GM12878 (cell line): Measurements from ENCODE around the gene KCNIP2. TPM values are rescaled to one million over a fixed set of nuclear protein-coding genes. Genes with fewer than 3 reads are reported as not detected.

Source experiments
- ATF7 ChIP-seq: fragments of 450-650 bp; IDR thresholded peaks from 2 replicates; pipeline ENCODE4 v1.6.1; 2016; ENCODE audit warnings: low read depth, mild to moderate bottlenecking
- CBFB ChIP-seq: IDR thresholded peaks from 2 replicates; pipeline ENCODE4 v1.6.1; 2016; ENCODE audit warnings: antibody characterized with exemption, low read depth
- CTCF ChIP-seq, 3 experiments: IDR thresholded peaks in 2 of 3; conservative IDR thresholded peaks in 1 of 3; 2 replicates each; pipeline ENCODE4 v1.5.1; 2011; ENCODE audit warnings: low read depth in 3 of 3, low read length in 3 of 3, mild to moderate bottlenecking in 3 of 3, control low read depth in 2 of 3, moderate library complexity in 2 of 3, inconsistent platforms in 1 of 3, mixed read lengths in 1 of 3; ENCODE audit not compliant: control insufficient read depth in 2 of 3, insufficient read depth in 1 of 3; ENCODE audit errors: extremely low read depth in 1 of 3
- EGR1 ChIP-seq, 2 experiments: IDR thresholded peaks; 1 replicate in 1 of 2; 2 replicates in 1 of 2; pipeline ENCODE4 v1.6.1; 2011 to 2012; ENCODE audit warnings: low read depth in 2 of 2, low read length in 2 of 2, borderline replicate concordance in 1 of 2, mild to moderate bottlenecking in 1 of 2, moderate library complexity in 1 of 2
- FOS ChIP-seq: IDR thresholded peaks from 3 replicates; pipeline ENCODE4 v1.6.1; 2011; ENCODE audit warnings: borderline replicate concordance; ENCODE audit not compliant: insufficient read length; ENCODE audit errors: extremely low read depth
- GATAD2B ChIP-seq: fragments of 450-650 bp; conservative IDR thresholded peaks from 2 replicates; pipeline ENCODE4 v1.6.1; 2017; ENCODE audit warnings: low read depth, mild to moderate bottlenecking, moderate library complexity
- HCFC1 ChIP-seq: fragments of 150-350 bp; IDR thresholded peaks from 2 replicates; pipeline ENCODE4 v1.6.1; 2014; ENCODE audit warnings: low read length
- HSF1 ChIP-seq: fragments of 150-350 bp; IDR thresholded peaks from 2 replicates; pipeline ENCODE4 v1.6.1; 2014; ENCODE audit warnings: mild to moderate bottlenecking, low read depth, low read length
- IKZF2 ChIP-seq, 2 experiments: fragments of 450-650 bp; IDR thresholded peaks; 2 replicates each; pipeline ENCODE4 v1.6.1; 2017; ENCODE audit warnings: mild to moderate bottlenecking in 2 of 2, moderate library complexity in 2 of 2
- LARP7 ChIP-seq: fragments of 450-650 bp; IDR thresholded peaks from 2 replicates; pipeline ENCODE4 v1.6.1; 2017; ENCODE audit warnings: mild to moderate bottlenecking
- NFIC ChIP-seq: IDR thresholded peaks from 2 replicates; pipeline ENCODE4 v1.6.1; 2012; ENCODE audit warnings: low read depth, mild to moderate bottlenecking, inconsistent platforms, low read length, moderate library complexity
- NFYA ChIP-seq: IDR thresholded peaks from 2 replicates; pipeline ENCODE4 v1.6.1; 2011; ENCODE audit warnings: low read depth, mild to moderate bottlenecking, low read length, improper control_type of control experiment, borderline replicate concordance
- PAX5 ChIP-seq: IDR thresholded peaks from 2 replicates; pipeline ENCODE4 v1.6.1; 2011; ENCODE audit warnings: low read depth, low read length, borderline replicate concordance
- PAX8 ChIP-seq: fragments of 450-650 bp; IDR thresholded peaks from 2 replicates; pipeline ENCODE4 v1.6.1; 2017; ENCODE audit warnings: mild to moderate bottlenecking, moderate library complexity
- PML ChIP-seq: IDR thresholded peaks from 2 replicates; pipeline ENCODE4 v1.6.1; 2012; ENCODE audit warnings: low read length, inconsistent platforms
- POU2F2 ChIP-seq: IDR thresholded peaks from 3 replicates; pipeline ENCODE4 v1.6.1; 2011; ENCODE audit warnings: low read depth, mild to moderate bottlenecking, low read length, borderline replicate concordance
- RAD51 ChIP-seq: fragments of 450-650 bp; IDR thresholded peaks from 2 replicates; pipeline ENCODE4 v1.6.1; 2016; ENCODE audit warnings: moderate library complexity, mild to moderate bottlenecking, inconsistent platforms
- RELA ChIP-seq: fragments of 450-650 bp; IDR thresholded peaks from 2 replicates; pipeline ENCODE4 v1.8.0; 2014; ENCODE audit warnings: borderline replicate concordance; ENCODE audit not compliant: partially characterized antibody
- SIN3A ChIP-seq: IDR thresholded peaks from 2 replicates; pipeline ENCODE4 v1.6.1; 2012; ENCODE audit warnings: low read depth, low read length, improper control_type of control experiment
- SMAD5 ChIP-seq: IDR thresholded peaks from 2 replicates; pipeline ENCODE4 v1.6.1; 2016; ENCODE audit warnings: antibody characterized with exemption, low read depth
- SP1 ChIP-seq: IDR thresholded peaks from one replicate; pipeline ENCODE4 v1.6.1; 2011; ENCODE audit warnings: low read depth, low read length
- TCF3 ChIP-seq: IDR thresholded peaks from 2 replicates; pipeline ENCODE4 v1.6.1; 2012; ENCODE audit warnings: low read depth, mild to moderate bottlenecking, low read length, borderline replicate concordance; ENCODE audit not compliant: insufficient read depth
- USF1 ChIP-seq: IDR thresholded peaks from 2 replicates; pipeline ENCODE4 v1.6.1; 2011; ENCODE audit warnings: borderline replicate concordance, low read depth, mild to moderate bottlenecking, moderate library complexity, mixed read lengths, low read length; ENCODE audit not compliant: insufficient read depth; ENCODE audit errors: extremely low read length
- YBX1 ChIP-seq: fragments of 450-650 bp; IDR thresholded peaks from 2 replicates; pipeline ENCODE4 v1.6.1; 2016; ENCODE audit warnings: antibody characterized with exemption
- ZBTB33 ChIP-seq: fragments of 450-650 bp; IDR thresholded peaks from 2 replicates; pipeline ENCODE4 v1.6.1; 2017; ENCODE audit warnings: mild to moderate bottlenecking
- polyA plus RNA-seq, 11 experiments: library from polyadenylated mRNA; depleted of rRNA in 4 of 11; unstranded in 6 of 11; stranded (reverse) in 5 of 11; fragments of >200 nt; fragmentation: Nextera tagmentation in 4 of 11; fragmentation: Illumina TruSeq in 1 of 11; extraction: Ambion mirVana in 4 of 11; extraction: Trizol in 1 of 11; gene quantifications; 1 replicate in 1 of 11; 2 replicates in 10 of 11; pipeline versions ENCODE4 v1.2.1 to v1.2.3, GENCODE V29; 2011 to 2016; ENCODE audit warnings: inconsistent platforms in 2 of 11, missing spikeins in 2 of 11, low read depth in 1 of 11
- total RNA-seq, 4 experiments: library from RNA; depleted of rRNA in 3 of 4; stranded (reverse); fragments of >200 nt in 3 of 4; fragmentation: Illumina TruSeq in 1 of 4; extraction: Trizol in 1 of 4; gene quantifications; 2 replicates each; pipeline versions ENCODE4 v1.2.1 to v1.2.3, GENCODE V29; 2013 to 2021

The KCNIP2 gene
- total and polyA plus RNA-seq, 10 of the 15 experiments (the other 5 are each of a cell fraction or from before 2014, with no cell fraction given), result 0.46 to 4.3 (median 1.7) TPM

- no peak for TF ChIP-seq HSF1
- TF ChIP-seq FOS, result no peak
- TF ChIP-seq CTCF (IDR thresholded peaks at IDR 0.05 in 2 of 3, conservative IDR thresholded peaks at IDR 0.05 in 1 of 3; ENCODE audit: control insufficient read depth in 2 of 3, extremely low read depth in 1 of 3, insufficient read depth in 1 of 3, low read depth in 3 of 3, low read length in 3 of 3), result no peak
- TF ChIP-seq IKZF2 (IDR thresholded peaks at IDR 0.05), result no peak
- no peak for TF ChIP-seq RAD51
- no peak; the same call in 2 of the 3 replicates for TF ChIP-seq POU2F2
- TF ChIP-seq PAX5, result no peak
- peak; percentile 30; the same call in 1 of the 2 replicates for TF ChIP-seq LARP7
- peak; percentile 44 for TF ChIP-seq USF1
- no peak for TF ChIP-seq SMAD5
- peak in 1 of 2 experiments; percentile 72; a peak in 1 of 3 replicates for TF ChIP-seq EGR1 (IDR thresholded peaks at IDR 0.05; ENCODE audit: borderline replicate concordance in 1 of 2, low read depth in 2 of 2, low read length in 2 of 2)
- TF ChIP-seq YBX1, result no peak
- TF ChIP-seq GATAD2B, result peak; percentile 47; the same call in 1 of the 2 replicates
- TF ChIP-seq SIN3A, result no peak
- TF ChIP-seq ATF7, result 0 out of 2 replicates have a peak, but pooled peaks have one; percentile 22
- no peak for TF ChIP-seq CBFB
- TF ChIP-seq SP1, result peak; percentile 88
- peak; percentile 32; the same call in 1 of the 2 replicates for TF ChIP-seq NFIC
- TF ChIP-seq PML, result peak; percentile 67; the same call in 1 of the 2 replicates
- no peak for TF ChIP-seq ZBTB33
- no peak for TF ChIP-seq NFYA
- TF ChIP-seq TCF3, result 0 out of 2 replicates have a peak, but pooled peaks have one; percentile 38
- TF ChIP-seq HCFC1, result peak; percentile 38; the same call in 1 of the 2 replicates
- TF ChIP-seq PAX8, result no peak
- no peak for TF ChIP-seq RELA
These were observed 60.5 kb downstream of the KCNIP2 start, which contains the start of gene NPM3 (continued) for GRCh38 chr10:101782811-101783735.
